ENCODE measurements around the gene TUBA1C. TPM values are rescaled to one million over a fixed set of nuclear protein-coding genes. Genes with fewer than 3 reads are reported as not detected.

Gene TUBA1C
- 257 TPM for total RNA-seq

DNA sequence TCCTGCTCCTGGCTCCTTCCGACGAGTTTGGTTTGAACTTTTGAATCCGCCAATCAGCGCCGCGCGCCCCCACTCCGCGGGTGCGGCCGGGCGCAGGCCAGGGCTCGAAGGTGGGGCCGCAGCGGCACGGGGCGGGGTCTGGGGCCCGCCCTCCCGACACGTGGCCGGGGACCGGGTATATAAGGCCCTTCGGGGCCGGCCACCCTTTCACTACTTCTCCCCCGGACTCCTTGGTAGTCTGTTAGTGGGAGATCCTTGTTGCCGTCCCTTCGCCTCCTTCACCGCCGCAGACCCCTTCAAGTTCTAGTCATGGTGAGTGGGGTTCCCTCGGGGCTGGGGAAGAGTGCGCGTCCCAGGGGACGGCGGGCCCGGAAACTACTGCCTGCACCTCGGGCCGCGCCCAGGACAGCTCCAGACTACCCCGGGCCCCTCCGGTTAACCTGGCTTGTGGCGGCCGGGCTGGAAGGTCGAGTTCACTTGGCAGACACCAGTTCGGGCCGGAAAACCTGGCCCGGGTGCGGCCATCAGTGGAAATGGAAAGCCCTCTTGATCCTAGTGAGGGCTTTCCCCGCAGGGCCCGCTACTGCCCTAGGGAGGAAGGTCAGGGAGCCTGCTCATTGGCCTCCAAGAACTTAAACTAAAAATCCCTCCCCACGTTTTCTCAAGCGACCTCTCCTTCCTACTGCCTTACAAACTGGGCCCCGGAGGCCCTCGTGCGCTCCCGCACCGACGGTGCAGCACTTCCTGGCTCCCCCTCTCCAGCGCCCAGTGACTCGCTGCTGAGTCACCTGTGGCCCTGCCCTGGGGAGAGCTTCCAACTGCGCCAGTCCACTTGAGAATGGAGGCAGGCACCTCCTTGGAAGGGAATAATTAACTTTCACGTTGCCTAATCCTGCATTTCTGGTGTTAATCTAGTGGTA, at the start of gene TUBA1C:
Gene TUBA1C, plus strand, starts transcription at position 210 of the 920 bp plus-strand sequence. Its CDS starts 100 bp downstream, at position 310.
- peak; percentile 63 to 91 (median 89) for DNase-seq (ENCODE audit: low read depth in 2 of 3, low spot score in 2 of 3)

DNA sequence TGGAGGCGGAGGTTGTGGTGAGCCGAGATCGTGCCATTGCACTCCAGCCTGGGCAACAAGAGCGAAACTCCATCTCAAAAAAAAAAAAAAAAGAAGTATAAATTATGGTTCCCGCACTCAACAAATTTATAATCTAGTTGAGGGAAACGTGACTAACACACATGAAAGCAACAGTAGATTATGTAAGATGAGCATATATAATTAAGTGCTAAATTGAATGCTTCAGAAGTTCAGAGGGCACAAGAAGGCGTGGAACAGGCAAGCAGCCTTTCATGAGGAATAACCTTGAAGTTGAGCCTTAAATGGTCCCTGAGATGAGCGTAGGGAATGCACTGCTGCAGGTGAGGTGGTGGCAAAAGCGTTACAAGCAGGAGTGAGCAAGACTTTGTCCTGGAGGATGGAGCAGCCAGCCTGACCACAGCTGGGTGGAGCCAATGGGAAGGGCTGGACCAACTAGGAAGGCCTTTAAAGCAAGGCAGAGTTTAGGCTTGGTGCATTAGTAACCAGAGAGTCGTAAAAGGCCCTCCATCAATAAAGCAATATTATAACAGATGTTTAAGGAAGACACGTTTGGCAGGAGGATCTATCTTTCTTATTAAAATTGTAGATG, 45.4 kb upstream of the TUBA1C start:
- DNase-seq (ENCODE audit: low read depth in 2 of 3, low spot score in 2 of 3): no peak

DNA sequence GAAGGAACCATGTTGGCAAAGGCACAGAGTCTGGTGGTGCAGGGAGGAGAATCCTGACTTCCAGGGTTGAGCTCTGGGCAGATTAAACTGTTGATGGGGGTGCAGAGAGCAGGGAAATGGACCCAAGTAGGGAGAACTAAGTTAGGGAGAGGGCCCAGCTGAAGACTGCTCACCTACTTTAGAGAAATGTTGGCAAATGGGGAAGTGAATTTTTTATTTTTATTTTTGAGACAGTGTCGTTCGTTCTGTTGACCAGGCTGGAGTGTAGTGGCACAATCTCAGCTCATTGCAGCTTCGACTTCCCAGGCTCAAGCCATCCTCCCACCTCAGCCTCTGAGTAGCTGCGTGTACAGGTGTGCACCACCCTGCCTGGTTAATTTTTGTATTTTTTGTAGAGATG, 43.9 kb upstream of the TUBA1C start:
- no peak for DNase-seq (ENCODE audit: low read depth in 2 of 3, low spot score in 2 of 3)

DNA sequence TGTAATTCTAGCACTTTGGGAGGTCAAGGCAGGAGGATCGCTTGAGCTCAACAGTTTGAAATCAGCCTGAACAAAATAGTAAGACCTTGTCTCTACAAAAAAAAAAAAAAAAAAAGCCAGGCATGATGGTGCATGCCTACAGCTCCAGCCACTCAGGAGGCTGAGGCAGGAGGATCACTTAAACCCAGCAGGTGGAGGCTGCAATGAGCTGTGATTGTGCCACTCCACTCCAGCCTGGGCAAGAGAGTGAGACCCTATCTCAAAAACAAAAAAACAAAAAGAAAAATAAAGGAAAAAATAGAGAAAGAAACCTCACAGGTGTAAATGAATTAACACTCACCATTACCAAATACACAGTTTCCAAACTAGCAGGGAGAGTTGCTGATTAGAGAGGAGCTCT, 41.8 kb upstream of the TUBA1C start:
- no peak for DNase-seq (ENCODE audit: low read depth in 2 of 3, low spot score in 2 of 3)

DNA sequence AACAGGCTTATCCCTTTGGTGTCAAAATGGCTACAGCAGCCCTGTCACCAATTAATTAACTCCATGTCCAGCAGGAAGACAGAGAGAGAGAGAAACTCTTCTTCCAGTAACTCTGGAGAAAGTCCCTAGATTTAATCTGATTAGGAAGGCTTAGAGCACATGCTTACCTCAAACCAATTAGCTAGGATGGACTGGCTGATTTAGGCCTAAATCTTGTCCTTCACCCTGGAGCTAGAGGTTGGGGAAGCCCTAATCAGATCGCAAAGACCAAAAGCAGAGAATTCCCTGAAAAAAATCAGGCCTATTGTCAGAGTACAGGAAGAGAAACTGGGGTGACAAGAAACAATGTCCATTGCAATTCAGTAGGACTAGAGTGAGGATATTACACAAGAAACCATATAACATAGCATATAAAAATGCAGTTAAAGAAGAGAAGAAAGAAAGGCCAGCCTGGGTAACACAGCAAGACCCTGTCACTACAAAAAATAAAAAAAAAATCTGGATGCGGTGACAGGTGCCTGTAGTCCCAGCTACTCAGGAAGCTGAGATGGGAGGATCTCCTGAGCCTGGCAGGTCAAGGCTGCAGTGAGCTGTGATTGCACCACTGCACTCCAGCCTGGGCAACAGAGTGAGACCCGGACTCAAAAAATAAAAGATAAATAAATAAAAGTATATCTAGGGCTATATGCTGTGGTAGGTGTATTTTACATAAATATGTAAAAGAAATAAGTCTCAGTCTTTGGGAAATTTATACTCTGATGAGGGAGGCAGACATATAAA, 41.1 kb upstream of the TUBA1C start:
- DNase-seq (ENCODE audit: low read depth in 2 of 3, low spot score in 2 of 3): no peak

DNA sequence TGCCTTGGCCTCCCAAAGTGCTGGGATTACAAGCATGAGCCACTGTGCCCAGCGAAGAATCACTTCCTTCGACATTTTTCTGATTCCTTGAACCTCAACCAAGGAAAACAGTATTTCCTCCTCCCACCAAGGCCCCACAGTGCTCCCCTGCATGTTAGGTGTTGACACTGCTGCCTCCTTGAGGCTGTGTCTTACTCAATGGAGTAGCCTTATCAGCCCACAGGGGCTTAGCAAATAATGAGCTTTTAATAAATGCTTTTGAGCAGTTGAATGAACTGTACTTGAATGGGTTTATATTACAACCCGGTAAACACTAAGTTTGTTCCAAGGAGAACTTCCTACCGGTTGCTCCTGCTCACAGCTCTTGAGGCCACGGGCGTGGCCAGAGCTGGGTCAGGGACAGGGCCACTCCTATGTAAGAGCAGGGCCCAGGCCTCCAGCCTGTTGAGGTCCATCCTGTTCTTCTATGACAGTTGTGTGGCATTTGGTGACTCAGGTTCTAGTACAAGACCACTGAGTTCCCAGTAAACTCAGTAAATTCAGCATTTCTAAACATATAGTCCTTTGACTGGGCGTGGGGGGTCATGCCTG, 39.2 kb upstream of the TUBA1C start:
- peak in 1 of 3 donors; percentile 39 for DNase-seq (ENCODE audit: low read depth in 2 of 3, low spot score in 2 of 3)

DNA sequence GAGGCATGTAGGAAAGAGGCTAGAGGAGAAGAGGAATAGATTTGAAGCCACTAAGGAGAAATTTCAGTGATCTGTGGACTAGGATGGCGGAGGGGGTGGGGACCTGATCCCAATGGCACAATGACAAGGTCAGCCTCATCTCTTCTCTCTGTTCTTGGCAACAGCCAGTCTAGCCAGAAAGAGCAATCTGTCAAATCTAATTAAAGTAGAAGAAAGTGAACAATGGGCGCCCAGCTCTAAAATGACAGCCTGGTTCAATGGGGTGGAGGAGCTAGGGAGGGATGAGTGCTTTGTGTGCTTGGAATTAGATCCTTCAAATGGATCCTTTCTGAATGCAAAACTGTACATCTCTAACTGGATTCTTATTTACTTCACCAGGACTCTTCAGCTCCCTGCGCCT, 37.2 kb upstream of the TUBA1C start:
- DNase-seq (ENCODE audit: low read depth in 2 of 3, low spot score in 2 of 3): no peak

DNA sequence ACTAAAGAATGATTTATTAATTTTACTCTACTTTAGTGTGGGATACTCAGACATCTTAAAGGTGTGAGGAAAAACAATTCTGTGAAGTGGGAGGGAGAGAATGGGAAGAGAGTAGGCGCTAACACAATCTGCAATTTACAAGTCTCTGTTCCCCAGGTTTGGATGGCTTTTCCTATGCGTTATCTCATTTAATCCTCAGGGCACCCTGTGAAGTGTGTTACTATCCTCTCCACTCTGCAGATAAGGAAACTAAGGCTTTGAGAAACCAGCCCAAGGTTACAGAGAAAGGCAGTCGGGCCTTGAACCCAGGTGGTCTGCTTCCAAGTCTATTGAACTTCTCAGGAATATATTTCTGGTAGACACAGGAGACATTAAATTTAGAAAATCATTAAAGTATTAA, 36.2 kb upstream of the TUBA1C start:
- DNase-seq (ENCODE audit: low read depth in 2 of 3, low spot score in 2 of 3): no peak

DNA sequence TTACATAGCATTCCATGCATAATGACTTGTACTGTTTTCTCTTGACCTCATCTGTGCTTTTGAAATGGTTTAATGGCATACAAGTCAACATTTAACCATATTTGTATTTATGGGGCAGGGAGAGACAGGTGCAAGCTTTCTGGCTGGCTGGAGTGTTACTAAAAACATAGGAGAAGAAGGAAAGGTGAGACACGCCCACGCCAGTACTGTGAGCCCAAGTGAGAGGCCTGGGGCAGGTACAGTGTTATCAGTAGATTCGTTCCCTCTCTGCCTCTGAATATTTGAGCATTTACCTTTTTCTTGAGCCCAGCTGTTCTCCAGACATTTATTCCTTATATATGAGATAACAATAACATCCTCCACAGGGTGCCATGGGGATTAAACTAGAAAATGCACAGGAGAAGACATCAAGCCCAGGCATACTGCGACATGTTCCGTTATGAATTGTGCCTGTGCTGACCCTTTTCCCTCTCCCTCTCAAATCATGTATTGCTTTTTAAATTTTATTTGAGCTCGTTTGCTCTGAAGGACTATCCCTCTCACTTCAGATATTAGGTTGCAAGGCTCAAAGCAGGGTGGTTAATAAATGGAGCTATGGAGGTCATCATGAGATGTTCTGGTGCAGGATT, 34.6 kb upstream of the TUBA1C start:
- no peak for DNase-seq (ENCODE audit: low read depth in 2 of 3, low spot score in 2 of 3)

DNA sequence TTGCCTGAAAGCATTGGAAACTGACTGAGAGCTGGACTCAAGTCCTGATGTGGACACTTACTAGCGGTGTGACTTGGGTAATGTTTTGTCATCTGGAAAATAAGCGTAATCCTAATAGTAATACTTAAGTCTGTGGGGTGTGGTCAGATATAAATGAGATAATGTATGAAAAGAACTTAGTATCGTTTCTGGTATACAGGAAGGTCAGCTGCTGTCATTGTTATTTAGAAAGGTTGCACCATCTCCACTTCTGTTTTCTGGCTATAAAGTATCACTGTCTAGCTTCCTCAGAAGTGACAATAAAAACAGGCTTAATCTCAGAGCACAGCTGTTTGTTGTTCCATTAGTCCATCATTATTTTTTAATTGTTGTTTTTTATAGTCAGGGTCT, 34.1 kb upstream of the TUBA1C start:
- DNase-seq (ENCODE audit: low read depth in 2 of 3, low spot score in 2 of 3): no peak

DNA sequence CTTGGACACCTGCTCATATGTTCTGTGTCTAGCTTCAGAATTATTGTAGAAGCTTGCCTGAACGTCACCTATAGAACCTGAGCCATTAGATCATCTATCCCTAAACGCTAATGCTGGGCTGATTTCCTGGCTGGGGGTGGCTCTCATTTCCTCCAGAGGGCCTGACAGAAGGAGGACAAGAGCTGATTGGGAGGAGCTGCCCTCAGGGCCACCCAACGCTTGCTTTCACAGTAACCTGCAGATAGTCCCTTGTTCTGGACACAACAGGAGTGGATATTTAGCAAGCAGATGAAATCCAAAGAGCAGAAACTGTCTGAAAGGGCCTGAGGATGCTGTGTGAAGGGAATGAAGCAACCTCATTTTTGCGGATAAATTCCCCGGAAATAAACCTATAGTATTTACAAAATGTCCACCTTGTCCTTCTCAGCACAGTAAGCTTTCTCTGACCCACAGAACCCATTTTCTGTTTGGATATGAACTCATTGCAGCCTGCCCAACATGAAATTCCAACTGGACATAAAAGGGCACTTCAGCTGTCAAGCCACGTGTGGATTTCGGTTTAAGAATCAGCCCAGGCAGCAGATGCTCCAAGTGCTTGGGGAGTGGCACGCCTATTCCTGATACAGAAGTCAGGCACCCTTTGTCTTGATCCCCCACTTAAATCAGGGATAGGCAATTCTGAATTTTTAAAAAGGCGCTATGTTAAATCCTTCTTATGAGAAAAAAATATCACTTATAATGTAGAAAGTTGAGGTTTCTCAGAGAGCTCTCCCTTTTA, 32.8 kb upstream of the TUBA1C start:
- DNase-seq (ENCODE audit: low read depth in 2 of 3, low spot score in 2 of 3): no peak

DNA sequence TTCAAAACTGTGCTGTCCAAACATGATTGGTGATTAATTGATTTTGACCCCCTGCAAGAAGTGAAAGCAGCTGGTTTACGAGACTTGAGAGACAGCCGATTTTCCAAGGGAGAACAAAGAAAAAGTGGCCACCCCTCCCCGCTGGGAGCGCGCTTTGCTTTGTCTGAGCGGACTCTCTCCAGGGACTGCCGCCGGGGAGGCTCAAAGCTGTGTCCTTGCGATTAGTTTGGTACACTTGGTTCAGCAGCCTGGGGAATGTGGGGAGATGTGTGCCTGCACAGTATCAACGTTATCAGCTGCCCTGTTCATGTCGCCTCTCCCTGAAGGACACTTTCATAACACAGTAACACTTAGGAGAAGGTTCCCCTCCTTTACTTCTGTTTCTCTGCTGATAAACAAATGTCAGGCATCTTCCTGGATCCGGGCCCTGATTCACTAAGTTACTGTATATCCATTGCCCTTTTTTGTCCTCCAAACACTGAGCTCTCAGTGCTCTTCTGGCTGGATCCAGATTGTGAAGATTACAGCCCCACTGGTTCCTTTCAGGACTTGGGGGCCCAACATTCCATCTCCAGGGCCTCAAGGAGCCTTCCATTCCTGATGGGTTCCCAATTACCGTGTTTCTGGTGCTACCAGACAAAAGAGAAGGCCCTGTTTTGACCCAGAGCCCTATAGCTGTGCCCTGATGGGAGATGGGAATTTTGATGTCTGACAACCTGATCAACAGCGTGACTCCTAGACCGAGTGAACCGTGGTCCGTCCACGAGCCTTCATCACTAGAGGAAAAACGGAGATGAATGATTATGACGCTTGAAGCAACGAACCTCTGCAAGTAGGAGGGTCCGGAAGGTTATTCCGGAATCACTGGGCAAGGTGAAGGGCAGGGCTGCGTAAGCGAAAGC, 31.7 kb upstream of the TUBA1C start:
- no peak for DNase-seq (ENCODE audit: low read depth in 2 of 3, low spot score in 2 of 3)

DNA sequence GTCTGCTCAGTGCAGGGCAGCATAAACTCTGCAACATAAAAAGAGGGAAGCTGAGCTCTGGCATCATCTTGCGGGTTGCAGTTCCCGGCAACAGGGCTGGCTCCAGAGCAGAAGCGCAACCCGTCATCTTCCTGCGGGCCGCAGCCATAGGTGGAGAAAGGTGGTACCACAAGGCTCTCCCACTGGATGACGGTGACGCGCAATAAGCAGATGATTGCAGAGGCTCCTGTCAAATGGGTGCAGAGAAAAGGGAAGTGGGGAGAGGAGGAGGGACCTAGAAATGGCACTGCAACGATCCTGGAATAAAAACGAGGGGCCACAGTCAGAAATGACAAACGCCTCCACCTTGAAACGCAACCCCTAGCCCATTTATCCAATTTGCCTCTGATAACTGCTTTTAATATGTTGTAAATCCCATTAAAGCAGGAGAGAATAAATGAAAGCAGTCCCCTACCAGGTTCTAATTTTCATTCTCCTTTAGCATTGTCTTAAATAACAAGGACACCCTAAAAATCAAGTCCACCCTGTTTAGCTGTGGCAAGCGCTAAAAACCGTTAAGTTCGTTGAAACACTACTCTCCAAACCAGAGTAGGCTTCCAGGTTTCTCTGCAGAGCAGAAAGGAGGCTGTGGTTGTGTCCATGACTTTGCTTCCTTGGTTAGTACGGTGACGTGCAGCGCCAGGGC, 30.9 kb upstream of the TUBA1C start:
- peak in 2 of 3 donors; percentile 75 to 94 for DNase-seq (ENCODE audit: low read depth in 2 of 3, low spot score in 2 of 3)

DNA sequence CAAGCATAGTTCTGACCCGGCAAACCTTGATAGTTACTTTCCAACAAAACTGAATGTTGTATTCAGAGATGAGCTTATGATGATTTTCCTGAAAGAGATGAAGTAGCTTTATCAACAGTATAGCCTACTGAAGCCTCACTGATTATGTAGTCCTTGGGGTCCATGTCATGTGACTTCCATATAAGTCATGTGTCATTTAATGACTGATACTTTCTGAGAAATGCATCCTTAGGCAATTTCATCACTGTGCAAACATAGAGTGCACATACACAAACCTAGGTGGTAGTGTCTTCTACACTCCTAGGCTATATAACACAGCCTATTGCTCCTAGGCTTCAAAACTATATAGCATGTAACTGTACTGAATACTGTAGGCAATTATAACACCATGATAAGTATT, 28.5 kb upstream of the TUBA1C start:
- no peak for DNase-seq (ENCODE audit: low read depth in 2 of 3, low spot score in 2 of 3)

DNA sequence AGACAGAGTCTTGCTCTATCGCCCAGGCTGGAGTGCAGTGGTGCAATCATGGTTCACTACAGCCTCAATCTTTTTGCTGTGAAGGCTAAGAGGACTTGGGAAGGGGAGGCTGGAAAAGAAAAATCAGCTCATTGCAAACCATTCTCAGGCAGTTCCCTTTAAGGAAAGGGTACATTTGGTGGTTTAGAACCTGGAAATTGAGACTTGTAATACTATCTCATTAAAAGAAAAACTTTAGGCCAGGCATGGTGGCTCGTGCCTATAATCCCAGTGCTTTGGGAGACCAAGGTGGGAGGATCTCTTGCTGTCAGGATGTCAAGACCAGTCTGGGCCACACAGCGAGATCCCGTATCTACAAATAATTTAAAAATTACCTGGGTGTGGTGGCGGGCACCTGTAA, 21.3 kb upstream of the TUBA1C start:
- no peak for DNase-seq (ENCODE audit: low read depth in 2 of 3, low spot score in 2 of 3)

DNA sequence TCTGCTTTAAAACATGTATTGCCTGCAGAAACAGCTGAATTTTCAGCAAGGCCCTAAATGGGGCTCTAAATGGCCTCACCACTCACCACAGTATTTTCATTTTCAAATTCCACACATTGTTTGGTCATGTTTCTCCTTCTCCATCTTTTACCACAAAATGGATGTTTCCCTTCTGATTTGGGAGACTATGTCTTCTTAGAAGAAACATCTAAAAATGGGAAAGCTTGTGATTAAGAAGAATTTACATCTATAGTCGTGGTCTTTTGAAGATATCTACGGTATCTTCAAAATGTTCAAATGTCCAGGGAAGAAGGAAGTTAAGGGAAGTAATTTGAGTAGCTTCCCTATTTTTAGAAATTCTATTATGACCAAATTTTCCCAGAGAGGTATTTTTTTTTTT, 20.7 kb upstream of the TUBA1C start:
- DNase-seq (ENCODE audit: low read depth in 2 of 3, low spot score in 2 of 3): no peak

DNA sequence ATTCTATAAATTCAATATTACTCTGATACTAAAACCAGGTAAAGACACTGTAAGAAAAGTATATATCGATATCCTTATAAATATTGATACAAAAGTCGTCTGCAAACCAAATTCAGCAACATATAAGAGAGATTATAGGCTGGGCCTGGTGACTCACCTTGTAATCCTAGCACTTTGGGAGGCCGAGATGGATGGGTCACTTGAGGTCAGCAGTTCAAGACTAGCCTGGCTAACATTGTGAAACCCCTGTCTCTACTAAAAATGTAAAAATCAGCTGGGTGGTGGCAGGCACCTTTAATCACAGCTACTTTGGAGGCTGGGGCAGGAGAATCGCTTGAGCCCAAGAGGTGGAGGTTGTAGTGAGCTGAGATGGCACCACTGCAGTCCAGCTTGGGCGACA, 13.5 kb upstream of the TUBA1C start:
- DNase-seq (ENCODE audit: low read depth in 2 of 3, low spot score in 2 of 3): no peak

DNA sequence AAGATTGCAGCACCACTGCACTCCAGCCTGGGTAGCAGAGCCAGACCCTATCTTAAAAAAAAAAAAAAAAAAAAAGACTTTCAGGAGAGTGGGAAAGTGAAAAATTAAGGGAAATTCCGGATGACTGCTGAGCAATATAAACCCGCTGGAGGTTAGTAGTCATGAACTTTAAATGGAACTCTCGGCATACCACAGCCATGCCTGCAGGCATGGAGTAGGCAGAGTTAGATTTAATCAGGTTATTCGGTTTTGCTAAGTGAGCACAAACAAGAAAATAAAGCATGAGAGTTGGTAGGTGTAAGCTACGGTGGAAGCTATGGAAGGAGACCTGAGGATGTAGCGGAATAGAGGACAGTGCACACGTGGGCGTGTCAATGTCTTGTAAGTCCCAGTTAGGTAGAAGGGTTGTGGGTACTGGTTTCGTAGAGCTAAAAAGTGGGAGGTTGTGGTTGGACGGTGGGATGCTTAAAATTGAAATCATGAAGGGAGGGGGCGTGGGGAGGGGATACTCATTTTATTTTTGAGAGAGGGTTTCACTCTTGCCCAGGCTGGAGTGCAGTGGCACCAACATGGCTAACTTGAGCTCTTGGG, 11.8 kb upstream of the TUBA1C start:
- DNase-seq (ENCODE audit: low read depth in 2 of 3, low spot score in 2 of 3): no peak
